ENCODE data around the gene SKA3.

DNA sequence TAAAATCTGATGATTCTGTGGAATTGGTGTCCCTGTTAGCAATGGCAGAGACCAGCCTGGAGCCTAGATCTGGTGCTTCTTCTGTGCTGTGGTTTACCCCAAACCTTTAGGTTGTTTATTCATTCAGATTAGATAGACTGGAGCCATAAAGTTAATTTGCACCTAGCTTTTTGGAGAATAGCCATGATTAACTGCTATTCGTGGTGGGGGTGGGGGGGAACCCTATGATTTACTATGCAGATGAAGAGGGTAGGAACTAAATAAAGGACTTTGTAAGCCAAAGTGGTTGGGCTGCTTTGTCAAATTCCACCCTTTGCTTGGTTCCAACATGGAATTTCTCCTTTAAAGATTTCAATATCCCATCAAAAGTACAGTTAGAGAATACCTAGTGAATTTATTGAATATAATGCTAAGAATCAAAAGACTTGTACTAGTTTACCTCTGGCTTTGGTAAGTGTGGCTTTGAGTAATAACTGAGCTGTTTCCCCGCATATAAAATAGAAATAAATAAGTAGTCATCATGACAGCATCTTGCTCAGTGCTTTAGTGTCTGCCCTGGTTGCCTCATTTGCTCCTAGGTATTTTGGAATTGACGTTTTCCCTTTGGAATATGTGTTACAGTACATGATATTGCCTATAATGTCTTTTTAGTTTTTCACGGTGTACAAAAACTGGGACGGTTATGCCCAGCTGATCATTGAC, 27.6 kb downstream of the SKA3 start:
- TF ChIP-seq, protein P1, sequence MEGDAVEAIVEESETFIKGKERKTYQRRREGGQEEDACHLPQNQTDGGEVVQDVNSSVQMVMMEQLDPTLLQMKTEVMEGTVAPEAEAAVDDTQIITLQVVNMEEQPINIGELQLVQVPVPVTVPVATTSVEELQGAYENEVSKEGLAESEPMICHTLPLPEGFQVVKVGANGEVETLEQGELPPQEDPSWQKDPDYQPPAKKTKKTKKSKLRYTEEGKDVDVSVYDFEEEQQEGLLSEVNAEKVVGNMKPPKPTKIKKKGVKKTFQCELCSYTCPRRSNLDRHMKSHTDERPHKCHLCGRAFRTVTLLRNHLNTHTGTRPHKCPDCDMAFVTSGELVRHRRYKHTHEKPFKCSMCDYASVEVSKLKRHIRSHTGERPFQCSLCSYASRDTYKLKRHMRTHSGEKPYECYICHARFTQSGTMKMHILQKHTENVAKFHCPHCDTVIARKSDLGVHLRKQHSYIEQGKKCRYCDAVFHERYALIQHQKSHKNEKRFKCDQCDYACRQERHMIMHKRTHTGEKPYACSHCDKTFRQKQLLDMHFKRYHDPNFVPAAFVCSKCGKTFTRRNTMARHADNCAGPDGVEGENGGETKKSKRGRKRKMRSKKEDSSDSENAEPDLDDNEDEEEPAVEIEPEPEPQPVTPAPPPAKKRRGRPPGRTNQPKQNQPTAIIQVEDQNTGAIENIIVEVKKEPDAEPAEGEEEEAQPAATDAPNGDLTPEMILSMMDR (IDR thresholded peaks at IDR 0.05): no peak
- no peak for TF ChIP-seq POLR2A (IDR thresholded peaks at IDR 0.05)
- TF ChIP-seq POLR2AphosphoS5 (IDR thresholded peaks at IDR 0.05; ENCODE audit: insufficient read depth in 1 of 2, low read depth in 1 of 2): no peak
